Stomach (tissue), 9 donors: ENCODE data around the gene GRAMD4. TPM values are rescaled to one million over a fixed set of nuclear protein-coding genes. Genes with fewer than 3 reads are reported as not detected.

Source experiments
- DNase-seq, 2 donors: peaks; one replicate each; pipeline versions ENCODE4 v3.0.0 to v3.0.0-alpha.2; 2013 to 2019
- H3K27ac ChIP-seq, 5 donors: fragments of 200-600 bp in 4 of 5; sonication (generic) in 4 of 5; one replicate each; pipeline ENCODE4 v1.5.1; 2013 to 2019; ENCODE audit warnings: mild to moderate bottlenecking in 1 of 5, moderate library complexity in 1 of 5
- H3K27me3 ChIP-seq, 3 donors: fragments of 200-600 bp; sonication (generic); one replicate each; pipeline ENCODE4 v1.5.1; 2017 to 2019; ENCODE audit warnings: mixed run types in 1 of 3
- H3K36me3 ChIP-seq, 4 donors: fragments of 200-600 bp; sonication (generic); 1 replicate in 3 of 4; 2 replicates in 1 of 4; pipeline ENCODE4 v1.5.1; 2016 to 2019
- H3K4me1 ChIP-seq, 4 donors: fragments of 200-600 bp; sonication (generic); one replicate each; pipeline ENCODE4 v1.5.1; 2016 to 2019
- H3K4me3 ChIP-seq, 4 donors: fragments of 200-600 bp; sonication (generic) in 3 of 4; one replicate each; pipeline ENCODE4 v1.5.1; 2016 to 2019; ENCODE audit warnings: mild to moderate bottlenecking in 1 of 4
- H3K9me3 ChIP-seq, 4 donors: fragments of 200-600 bp; sonication (generic); one replicate each; pipeline ENCODE4 v1.5.1; 2016 to 2019
- CTCF ChIP-seq, 7 experiments: fragments of 450-650 bp in 4 of 7; fragments of 200-600 bp in 3 of 7; sonication (generic) in 3 of 7; IDR thresholded peaks; one replicate each; pipeline ENCODE4 v1.5.1; 2016 to 2019; ENCODE audit warnings: antibody characterized with exemption in 7 of 7, control low read depth in 2 of 7, mild to moderate bottlenecking in 1 of 7
- EP300 ChIP-seq: sonication (generic); formaldehyde crosslinking; IDR thresholded peaks from one replicate; pipeline ENCODE4 v1.6.1; 2017; ENCODE audit warnings: antibody characterized with exemption
- POLR2A ChIP-seq, 4 donors: fragments of 450-650 bp; IDR thresholded peaks; one replicate each; pipeline ENCODE4 v1.6.1; 2016; ENCODE audit warnings: antibody characterized with exemption in 4 of 4, control low read depth in 2 of 4, mild to moderate bottlenecking in 1 of 4, moderate library complexity in 1 of 4
- POLR2AphosphoS5 ChIP-seq, 3 donors: sonication (generic); formaldehyde crosslinking; IDR thresholded peaks; one replicate each; pipeline ENCODE4 v1.6.1; 2016; ENCODE audit warnings: antibody characterized with exemption in 3 of 3
- WGBS, 5 donors: extraction: QIAGEN DNeasy Blood & Tissue Kit in 3 of 5; methylation state at CpG; one replicate each; pipeline versions ENCODE4 v1.1.5 to v1.1.7; 2013 to 2018; 5-methylcytosine and 5-hydroxymethylcytosine counted together
- intact Hi-C: fragments of 100-400 bp; cut with DNase I; formaldehyde crosslinking; loops from one replicate; pipeline ENCODE4 v1.15.1; 2023; ENCODE audit warnings: low total_unique reads
- polyA plus RNA-seq, 3 donors: library from polyadenylated mRNA; stranded (reverse); fragments of 200-250 nt; gene quantifications; one replicate each; pipeline ENCODE4 v1.2.3, GENCODE V29; 2013
- total RNA-seq, 5 donors: library from RNA; depleted of rRNA; stranded (reverse); fragments of >200 nt; gene quantifications; one replicate each; pipeline versions ENCODE4 v1.1.0 to v1.2.3, GENCODE V29; 2014 to 2016
- donor health status: healthy with polysubstance abuse.
- donor health status: Bipolar disorder and iron deficiency.
- donor health status: healthy.

The GRAMD4 gene
- total and polyA plus RNA-seq, 8 donors: 7.4 to 452 (median 21.0) TPM

GRCh38 chr22:46728470-46728869, 108.3 kb downstream of the GRAMD4 start:
- DNase-seq: no peak
- Histone ChIP-seq H3K4me3 (no peak overlapping the region), H3K4me1 (peaks cover 50 to 85% (median 67%) of the 10 kb centered on the region in 4 donors), H3K36me3 (peaks cover 0 to 61% (median 14%) of the 10 kb centered on the region in 4 donors), H3K27me3 (no peaks in the 10 kb centered on the region), H3K27ac (peak overlapping the region in 4 of 5 donors; percentile 16 to 77 (median 72)), H3K9me3 (no peaks in the 10 kb centered on the region)
- intact Hi-C loops: no loop called here
- TF ChIP-seq CTCF (IDR thresholded peaks at IDR 0.05) (no peak), POLR2A (IDR thresholded peaks at IDR 0.05) (no peak), EP300 (no peak), POLR2AphosphoS5 (IDR thresholded peaks at IDR 0.05) (no peak)
- WGBS, 5 donors: 58 to 88% (median 75%) methylated on average over 10 to 11 of the region's 11 CpGs

Other genes starting within 250 kb of the GRAMD4 start
- 10 to 100 TPM in 4 of 5 donors, under 1 TPM in 1; 0.29 to 78.2 (median 29.8) TPM for gene CELSR1, start 82.8 kb upstream of the GRAMD4 start, total RNA-seq
- 10 to 100 TPM in 1 of 3 donors, 1 to 10 TPM in 2; 1.8 to 15.7 (median 4.6) TPM for gene CELSR1, start 82.8 kb upstream of the GRAMD4 start, polyA plus RNA-seq
- gene CERK, start 117.9 kb downstream of the GRAMD4 start, total RNA-seq: 10 to 100 TPM; 29.1 to 59.4 (median 42.4) TPM
- 10 to 100 TPM; 12.5 to 29.2 (median 26.0) TPM for gene CERK, start 117.9 kb downstream of the GRAMD4 start, polyA plus RNA-seq
- 10 to 100 TPM; 13.8 to 53.1 (median 47.4) TPM for gene TBC1D22A, start 142.3 kb downstream of the GRAMD4 start, total RNA-seq
- gene TBC1D22A, start 142.3 kb downstream of the GRAMD4 start, polyA plus RNA-seq: 10 to 100 TPM; 13.3 to 22.1 (median 15.5) TPM